Measurements from ENCODE around the gene MFAP4. TPM values are rescaled to one million over a fixed set of nuclear protein-coding genes. Genes with fewer than 3 reads are reported as not detected.

Gene MFAP4
- total and polyA plus RNA-seq, 9 of the 15 experiments (the other 6 are each of a cell fraction or from before 2014, with no cell fraction given), result 0.07 to 0.24 TPM; not detected in 7

DNA sequence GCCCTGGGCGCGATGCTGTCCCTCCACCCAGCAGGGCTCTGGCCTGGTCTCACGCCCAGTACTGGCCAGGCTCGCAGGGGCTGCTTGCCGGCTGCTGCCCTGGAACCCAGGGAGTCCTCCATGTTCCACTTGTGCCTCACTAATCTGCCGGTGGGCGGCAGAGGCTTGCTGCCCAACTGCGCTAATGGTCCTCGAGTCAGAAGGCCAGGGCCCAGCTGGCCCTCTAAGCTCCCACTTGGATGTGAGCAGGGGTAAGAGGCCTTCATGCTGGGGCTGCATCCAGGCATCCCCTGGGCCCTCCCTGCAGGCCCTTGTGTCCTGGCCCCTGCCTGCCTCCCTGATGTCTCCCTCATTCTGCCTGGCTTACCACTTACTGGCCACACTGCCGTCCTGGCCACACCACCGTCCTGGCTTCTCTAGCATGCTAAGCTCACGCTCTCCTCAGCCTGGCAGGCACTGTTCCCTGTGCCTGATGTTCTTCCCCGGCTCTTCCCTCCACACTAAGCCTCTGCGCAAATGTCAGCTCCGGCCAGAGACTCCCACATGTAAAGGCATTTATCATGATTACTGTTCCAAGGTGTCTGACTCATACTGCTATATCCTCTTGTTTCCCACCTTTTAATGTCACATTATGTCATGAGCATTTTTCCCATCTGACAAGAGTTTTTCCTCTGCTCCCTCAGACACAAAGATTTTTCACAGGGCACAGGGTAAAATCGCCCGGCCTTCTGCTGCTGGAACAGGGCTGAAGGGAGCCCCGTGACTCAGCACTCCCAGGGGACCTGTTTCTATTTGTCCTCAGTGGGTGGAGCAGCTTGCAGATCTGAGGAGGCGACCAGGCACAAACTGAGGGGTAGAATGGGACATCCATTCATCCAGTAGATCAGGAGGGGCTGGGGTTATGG is 40.4 kb downstream of the MFAP4 start (continued):
- TF ChIP-seq, protein P1, sequence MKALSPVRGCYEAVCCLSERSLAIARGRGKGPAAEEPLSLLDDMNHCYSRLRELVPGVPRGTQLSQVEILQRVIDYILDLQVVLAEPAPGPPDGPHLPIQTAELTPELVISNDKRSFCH (CRISPR knock-in tag; IDR thresholded peaks at IDR 0.05), result no peak
- TF ChIP-seq, protein P1 (tag; IDR thresholded peaks at IDR 0.05), result peak; percentile 83
- peak; percentile 88 for TF ChIP-seq SMARCA4 (IDR thresholded peaks at IDR 0.05)
- peak; percentile 91 for TF ChIP-seq MEIS2 (IDR thresholded peaks at IDR 0.05; ENCODE audit: partially characterized antibody)
- TF ChIP-seq SP1 (CRISPR knock-in tag; IDR thresholded peaks at IDR 0.05), result no peak
- TF ChIP-seq, protein P2, sequence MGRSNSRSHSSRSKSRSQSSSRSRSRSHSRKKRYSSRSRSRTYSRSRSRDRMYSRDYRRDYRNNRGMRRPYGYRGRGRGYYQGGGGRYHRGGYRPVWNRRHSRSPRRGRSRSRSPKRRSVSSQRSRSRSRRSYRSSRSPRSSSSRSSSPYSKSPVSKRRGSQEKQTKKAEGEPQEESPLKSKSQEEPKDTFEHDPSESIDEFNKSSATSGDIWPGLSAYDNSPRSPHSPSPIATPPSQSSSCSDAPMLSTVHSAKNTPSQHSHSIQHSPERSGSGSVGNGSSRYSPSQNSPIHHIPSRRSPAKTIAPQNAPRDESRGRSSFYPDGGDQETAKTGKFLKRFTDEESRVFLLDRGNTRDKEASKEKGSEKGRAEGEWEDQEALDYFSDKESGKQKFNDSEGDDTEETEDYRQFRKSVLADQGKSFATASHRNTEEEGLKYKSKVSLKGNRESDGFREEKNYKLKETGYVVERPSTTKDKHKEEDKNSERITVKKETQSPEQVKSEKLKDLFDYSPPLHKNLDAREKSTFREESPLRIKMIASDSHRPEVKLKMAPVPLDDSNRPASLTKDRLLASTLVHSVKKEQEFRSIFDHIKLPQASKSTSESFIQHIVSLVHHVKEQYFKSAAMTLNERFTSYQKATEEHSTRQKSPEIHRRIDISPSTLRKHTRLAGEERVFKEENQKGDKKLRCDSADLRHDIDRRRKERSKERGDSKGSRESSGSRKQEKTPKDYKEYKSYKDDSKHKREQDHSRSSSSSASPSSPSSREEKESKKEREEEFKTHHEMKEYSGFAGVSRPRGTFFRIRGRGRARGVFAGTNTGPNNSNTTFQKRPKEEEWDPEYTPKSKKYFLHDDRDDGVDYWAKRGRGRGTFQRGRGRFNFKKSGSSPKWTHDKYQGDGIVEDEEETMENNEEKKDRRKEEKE (IDR thresholded peaks at IDR 0.05; ENCODE audit: borderline replicate concordance in 1 of 2, control insufficient read depth in 1 of 2, low read depth in 2 of 2, low read length in 1 of 2), result no peak
- TF ChIP-seq, protein P3, sequence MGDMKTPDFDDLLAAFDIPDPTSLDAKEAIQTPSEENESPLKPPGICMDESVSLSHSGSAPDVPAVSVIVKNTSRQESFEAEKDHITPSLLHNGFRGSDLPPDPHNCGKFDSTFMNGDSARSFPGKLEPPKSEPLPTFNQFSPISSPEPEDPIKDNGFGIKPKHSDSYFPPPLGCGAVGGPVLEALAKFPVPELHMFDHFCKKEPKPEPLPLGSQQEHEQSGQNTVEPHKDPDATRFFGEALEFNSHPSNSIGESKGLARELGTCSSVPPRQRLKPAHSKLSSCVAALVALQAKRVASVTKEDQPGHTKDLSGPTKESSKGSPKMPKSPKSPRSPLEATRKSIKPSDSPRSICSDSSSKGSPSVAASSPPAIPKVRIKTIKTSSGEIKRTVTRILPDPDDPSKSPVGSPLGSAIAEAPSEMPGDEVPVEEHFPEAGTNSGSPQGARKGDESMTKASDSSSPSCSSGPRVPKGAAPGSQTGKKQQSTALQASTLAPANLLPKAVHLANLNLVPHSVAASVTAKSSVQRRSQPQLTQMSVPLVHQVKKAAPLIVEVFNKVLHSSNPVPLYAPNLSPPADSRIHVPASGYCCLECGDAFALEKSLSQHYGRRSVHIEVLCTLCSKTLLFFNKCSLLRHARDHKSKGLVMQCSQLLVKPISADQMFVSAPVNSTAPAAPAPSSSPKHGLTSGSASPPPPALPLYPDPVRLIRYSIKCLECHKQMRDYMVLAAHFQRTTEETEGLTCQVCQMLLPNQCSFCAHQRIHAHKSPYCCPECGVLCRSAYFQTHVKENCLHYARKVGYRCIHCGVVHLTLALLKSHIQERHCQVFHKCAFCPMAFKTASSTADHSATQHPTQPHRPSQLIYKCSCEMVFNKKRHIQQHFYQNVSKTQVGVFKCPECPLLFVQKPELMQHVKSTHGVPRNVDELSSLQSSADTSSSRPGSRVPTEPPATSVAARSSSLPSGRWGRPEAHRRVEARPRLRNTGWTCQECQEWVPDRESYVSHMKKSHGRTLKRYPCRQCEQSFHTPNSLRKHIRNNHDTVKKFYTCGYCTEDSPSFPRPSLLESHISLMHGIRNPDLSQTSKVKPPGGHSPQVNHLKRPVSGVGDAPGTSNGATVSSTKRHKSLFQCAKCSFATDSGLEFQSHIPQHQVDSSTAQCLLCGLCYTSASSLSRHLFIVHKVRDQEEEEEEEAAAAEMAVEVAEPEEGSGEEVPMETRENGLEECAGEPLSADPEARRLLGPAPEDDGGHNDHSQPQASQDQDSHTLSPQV (IDR thresholded peaks at IDR 0.05), result peak; percentile 49
- TF ChIP-seq ZNF165 (CRISPR knock-in tag; IDR thresholded peaks at IDR 0.05; ENCODE audit: borderline replicate concordance), result no peak
- TF ChIP-seq SMARCA5 (IDR thresholded peaks at IDR 0.05), result no peak
- peak; percentile 79 for TF ChIP-seq MAFF (IDR thresholded peaks at IDR 0.05; ENCODE audit: low read length)
- TF ChIP-seq JUND (IDR thresholded peaks at IDR 0.05; ENCODE audit: borderline replicate concordance, low read depth, low read length), result peak; percentile 86
- TF ChIP-seq JUND (tag; IDR thresholded peaks at IDR 0.05; ENCODE audit: borderline replicate concordance, low read depth, low read length), result peak; percentile 75; the same call in 2 of the 3 replicates
- TF ChIP-seq, protein P4, sequence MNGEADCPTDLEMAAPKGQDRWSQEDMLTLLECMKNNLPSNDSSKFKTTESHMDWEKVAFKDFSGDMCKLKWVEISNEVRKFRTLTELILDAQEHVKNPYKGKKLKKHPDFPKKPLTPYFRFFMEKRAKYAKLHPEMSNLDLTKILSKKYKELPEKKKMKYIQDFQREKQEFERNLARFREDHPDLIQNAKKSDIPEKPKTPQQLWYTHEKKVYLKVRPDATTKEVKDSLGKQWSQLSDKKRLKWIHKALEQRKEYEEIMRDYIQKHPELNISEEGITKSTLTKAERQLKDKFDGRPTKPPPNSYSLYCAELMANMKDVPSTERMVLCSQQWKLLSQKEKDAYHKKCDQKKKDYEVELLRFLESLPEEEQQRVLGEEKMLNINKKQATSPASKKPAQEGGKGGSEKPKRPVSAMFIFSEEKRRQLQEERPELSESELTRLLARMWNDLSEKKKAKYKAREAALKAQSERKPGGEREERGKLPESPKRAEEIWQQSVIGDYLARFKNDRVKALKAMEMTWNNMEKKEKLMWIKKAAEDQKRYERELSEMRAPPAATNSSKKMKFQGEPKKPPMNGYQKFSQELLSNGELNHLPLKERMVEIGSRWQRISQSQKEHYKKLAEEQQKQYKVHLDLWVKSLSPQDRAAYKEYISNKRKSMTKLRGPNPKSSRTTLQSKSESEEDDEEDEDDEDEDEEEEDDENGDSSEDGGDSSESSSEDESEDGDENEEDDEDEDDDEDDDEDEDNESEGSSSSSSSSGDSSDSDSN (IDR thresholded peaks at IDR 0.05; ENCODE audit: borderline replicate concordance in 1 of 2, low read depth in 2 of 2, low read length in 2 of 2), result peak in 1 of 2 experiments; percentile 46; a peak in 1 of 4 replicates
- TF ChIP-seq MAFG (tag; conservative IDR thresholded peaks at IDR 0.05), result peak; percentile 89
